NCI-H748 (cell line): ENCODE data around the gene PGLYRP2.

Source experiments
- DNase-seq: peaks from one replicate; lab custom pipeline; 2025; ENCODE audit not compliant: unreplicated experiment; lab: John Stamatoyannopoulos, UW

Gene PGLYRP2

DNA sequence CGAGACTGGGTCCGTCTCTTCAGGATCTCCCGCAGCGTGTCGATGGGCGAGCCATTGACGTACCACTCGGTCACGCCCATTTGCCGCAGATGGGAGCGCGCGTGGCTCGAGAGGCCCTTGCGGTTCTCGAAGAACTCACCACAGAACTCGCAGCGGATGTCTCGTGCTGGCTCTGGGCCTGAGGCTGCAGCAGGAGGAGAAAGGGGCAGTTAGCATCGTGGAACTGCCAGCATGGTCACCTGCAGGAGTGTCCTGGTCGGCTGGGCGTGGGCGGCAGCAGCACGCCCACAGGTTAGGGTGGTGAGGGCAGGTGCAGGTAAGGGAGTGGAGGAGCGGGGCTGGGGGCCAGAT is 52.0 kb downstream of the PGLYRP2 start:
- DNase-seq: no peak

DNA sequence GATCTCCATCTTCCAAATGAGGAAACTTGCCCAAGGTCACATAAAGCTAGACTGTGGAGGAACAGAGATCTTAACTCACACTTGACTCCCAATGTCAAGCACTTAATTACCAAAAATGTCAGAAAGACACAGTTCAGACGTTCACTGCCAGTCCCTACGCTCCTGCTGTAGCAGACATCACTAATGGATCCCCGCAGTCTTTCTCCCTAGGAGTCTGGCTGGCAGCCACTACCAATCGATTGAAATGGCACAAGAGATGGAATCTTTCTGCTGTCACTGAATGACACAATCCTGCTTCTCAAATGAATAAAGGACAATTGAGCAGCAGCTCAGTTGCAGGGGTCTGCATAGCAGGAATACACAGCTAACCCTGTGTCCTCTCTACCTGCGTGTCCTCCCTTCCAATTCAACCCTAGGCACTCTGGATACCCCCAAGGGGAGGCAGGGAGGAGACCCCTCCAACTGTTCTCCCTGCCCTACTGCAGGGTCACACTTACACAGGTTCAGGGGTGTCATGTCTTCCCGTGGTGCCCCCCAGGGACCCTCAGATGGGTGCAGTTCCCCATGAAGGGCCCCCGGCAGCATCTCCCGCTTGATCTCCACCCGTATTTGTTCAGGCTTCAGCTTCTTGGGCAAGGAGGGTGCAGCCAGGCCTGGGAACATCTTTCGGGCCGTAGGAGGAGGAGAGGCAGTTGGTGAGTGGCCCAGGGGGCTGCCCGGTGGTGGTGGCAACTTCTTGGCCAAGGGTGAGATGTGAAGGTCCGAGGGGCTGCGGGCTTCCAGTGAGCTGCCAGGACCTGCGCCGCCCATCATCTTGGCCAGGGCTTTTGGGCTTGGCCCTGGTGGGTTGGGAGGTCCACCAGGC is 52.6 kb downstream of the PGLYRP2 start:
- no peak for DNase-seq

DNA sequence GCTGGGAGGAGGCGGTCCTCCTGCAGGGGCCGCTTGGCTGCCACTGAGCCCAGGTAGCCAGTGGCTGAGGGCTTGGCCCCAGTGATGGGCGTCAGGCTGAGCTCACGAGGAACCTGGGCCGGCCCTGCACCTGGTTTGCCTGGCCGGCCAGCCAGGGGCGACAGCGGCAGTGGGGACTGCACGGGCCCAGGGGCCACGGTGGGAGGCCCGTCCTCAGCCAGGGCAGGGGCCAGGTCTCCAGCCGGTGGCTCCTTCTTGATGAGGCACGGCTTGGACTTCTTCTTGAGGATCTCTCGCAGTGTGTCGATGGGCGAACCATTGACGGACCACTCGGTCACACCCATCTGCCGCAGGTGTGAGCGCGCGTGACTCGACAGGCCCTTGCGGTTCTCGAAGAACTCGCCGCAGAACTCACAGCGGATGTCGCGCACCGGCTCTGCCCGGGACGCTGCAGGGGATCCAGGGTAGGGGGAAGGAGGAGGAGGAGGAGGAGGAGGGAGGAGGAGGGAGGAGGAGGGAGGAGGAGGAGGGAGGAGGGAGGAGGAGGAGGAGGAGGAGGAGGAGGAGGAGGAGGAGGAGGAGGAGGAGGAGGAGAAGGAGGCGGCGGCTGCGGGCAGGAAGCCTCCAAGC is 53.9 kb downstream of the PGLYRP2 start:
- no peak for DNase-seq

DNA sequence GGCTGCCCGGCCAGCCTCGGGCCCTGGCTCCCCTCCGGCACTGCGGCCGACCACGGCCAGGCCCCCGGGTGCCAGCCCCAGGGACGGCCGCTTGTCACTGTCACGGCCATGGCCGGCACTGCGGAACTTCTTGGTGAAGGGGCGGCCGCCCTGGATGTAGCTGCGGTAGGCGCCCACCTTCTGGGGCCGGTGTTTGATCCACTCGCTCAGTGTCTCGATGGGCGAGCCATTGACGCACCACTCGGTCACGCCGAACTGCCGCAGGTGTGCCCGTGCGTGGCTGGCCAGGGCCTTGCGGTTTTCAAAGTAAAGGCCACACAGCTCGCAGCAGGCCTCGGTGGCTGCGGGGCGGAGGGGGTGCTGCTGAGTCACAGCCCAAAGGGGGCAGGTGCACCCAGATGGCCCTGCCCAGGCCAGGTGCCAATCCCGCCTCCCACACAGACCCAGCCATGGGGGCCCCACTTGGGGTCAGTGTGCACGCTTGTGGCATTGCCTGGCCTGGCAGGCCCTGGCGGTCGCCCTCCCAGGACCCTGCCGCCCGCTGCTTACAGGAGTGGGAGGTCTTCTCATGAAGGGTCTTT is 54.5 kb downstream of the PGLYRP2 start:
- DNase-seq: no peak

DNA sequence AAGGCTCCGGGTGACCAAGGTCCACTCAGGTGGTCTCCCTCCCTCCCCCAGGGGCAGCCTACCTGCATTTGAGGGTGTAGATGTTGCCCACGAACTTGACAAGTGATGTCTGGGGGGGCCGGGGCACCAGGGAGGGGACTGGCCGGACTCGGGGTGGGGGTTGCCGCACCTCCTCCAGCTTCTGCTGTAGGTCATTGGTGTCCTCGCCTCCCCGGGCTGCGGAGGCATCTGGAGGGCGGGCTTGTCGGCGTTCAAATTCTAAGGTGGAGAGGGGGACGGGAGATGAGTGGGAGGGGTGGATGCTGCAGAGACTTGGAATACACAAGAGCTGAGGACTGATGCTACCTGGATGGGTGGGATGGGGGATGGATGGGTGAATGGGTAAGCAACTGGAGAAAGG is 55.2 kb downstream of the PGLYRP2 start:
- DNase-seq: no peak

DNA sequence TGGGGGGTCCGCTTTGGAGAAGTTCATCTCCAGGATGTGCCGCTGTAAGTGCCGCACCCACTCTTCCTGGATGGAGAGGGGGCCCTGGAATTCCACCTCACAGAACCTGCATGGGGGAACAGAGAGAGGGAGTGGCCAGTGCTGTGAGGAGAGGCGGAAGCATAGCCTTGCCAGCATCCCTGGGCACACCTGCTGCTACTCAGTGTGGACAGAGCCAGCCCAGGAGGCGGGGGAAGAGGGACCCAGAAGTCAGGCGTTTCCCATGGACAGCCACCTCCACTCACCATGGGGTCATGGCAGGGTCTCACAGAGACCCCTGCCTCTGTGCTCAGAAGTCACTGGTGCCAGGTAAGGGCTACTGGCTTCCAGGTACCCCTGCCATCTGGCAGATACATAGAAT is 56.2 kb downstream of the PGLYRP2 start:
- no peak for DNase-seq

DNA sequence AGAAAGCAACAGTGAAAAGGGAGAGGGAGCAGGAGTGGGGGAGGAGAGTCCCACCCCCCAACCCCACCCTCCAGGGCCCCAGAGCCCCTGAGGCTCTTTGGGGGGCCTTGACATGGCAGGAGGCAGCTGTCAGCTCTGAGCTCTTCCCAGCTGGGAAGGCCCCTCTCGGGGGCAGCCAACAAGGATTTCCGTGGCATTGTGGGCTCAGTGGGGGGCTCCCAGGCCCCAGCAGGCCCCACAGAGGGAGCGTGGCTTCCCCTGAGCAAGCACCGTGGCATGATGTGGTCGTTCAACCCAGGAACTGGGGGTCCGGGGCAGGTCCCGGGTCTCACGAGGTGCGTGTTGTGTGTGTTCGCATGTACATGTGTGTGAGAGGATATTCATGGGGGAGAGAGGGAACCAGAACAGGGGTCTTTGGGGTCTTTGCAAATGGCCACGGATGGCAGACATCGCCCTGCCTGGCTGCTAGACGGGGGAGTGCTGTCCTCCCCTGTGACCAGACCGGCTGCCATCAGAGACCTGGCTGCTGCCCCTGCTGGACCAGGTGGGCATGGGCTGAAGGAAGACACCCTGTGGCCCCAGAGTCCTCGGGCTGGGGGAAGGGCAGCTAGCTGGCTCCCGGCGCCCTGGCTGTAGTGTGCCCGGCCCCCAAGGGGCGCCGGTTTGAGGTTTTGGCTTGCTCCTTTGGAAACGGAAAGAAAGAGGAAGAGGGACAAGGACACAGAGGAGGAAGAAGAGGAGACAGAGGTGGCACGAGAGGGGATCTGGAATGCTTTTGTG is 56.8 kb downstream of the PGLYRP2 start:
- DNase-seq: no peak

DNA sequence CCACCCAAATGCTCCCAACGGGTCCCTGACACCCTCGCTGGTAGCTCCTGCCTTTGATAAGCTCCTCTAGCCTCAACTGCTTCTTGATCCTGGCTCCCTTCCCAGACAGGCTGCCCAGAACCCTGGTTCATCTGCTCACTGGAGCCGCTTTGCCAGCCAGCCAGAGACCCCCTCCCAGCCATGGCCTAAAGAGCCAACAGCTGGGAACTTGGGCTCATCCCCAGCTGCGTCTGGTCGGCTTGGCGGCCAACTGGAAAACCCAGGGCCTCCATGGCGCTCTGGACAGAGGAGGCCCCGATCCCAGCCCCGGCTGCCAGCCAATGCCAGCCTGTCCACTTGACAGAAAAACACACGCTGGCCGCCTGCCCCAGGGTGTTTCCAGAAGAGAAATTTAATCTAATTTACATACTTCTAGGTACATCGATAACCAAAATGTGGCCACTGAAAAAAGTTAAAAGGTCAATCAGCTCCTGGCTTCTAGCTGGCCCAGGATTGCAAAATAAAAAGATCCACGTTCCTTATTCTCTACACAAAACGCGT is 57.5 kb downstream of the PGLYRP2 start:
- no peak for DNase-seq

DNA sequence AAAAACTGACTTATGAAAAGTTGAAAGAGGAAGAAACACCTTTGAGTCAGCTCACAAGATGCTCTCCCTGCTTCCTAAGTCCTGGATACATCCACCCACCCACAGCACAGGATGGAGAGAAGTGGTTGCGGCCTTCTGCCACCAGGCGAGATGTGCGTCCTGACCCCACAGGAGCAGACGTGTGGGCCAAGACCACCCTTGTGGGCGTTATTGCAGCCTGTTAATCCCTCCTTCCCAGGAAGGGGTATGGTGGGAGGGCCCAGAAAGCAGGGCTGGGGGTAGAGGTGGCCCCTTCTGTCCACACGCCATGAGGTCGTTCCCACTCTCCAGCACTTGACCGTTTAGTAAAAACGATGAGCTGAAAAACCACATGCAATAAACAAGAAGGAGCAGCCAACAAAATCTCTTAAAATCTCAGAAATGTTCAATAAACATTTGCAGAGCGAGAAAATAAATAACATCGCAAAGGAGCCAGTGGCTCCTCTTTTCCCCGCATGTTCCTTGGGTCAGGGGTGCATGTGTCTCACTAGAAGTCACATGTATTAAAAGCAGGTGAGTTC is 58.1 kb downstream of the PGLYRP2 start:
- DNase-seq: no peak

DNA sequence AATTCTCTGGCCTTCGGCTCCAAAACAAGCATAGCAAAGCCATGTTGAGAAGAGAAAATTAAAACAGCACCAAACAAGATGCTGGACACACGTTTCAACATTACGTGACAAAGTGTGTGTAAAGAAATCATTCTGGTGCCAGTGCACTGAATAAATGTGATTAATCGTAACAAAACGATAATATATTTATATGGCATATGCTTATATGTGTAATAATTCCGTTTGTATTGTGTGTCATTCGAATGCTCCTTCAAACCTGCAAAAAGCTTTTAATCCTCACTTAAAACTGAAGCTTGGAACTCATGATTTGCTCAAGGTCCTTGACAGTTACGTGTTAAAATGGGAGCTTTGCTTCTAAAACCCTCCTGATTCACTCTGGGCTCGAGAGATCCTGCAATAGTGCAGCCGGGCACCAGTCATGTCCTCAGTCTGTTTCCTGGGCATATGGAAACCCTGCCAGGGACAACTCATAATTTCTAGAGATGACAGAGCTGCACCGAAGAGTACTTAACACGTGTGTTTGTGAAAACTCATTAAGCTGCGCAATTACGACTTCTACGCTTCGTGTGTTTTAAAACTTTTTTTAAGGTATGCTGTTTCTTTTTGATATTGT is 59.8 kb downstream of the PGLYRP2 start:
- peak; percentile 4 for DNase-seq
